H4 (cell line): Measurements from ENCODE around the gene NTF3. TPM values are rescaled to one million over a fixed set of nuclear protein-coding genes. Genes with fewer than 3 reads are reported as not detected.

ENCODE experiments used
- DNase-seq: peaks from one replicate; pipeline ENCODE4 v3.0.0-alpha.2; 2015; ENCODE audit warnings: low spot score
- total RNA-seq: library from RNA; depleted of rRNA; stranded (reverse); fragments of >200 nt; shearing (Covaris generic); gene quantifications from 2 replicates; pipeline ENCODE4 v1.2.3, GENCODE V29; 2014

Gene NTF3
- total RNA-seq, 1 experiment from 2014 or later: 4.1 TPM

GRCh38 chr12:5487948-5488625 lies 56.2 kb downstream of the NTF3 start:
- no peak for DNase-seq

- DNase-seq: no peak
These were observed 56.7 kb downstream of the NTF3 start for GRCh38 chr12:5488626-5488955.

GRCh38 chr12:5489017-5489416 lies 57.1 kb downstream of the NTF3 start:
- no peak for DNase-seq

GRCh38 chr12:5489760-5490406 lies 58.0 kb downstream of the NTF3 start:
- DNase-seq: no peak

GRCh38 chr12:5492562-5492961 lies 60.7 kb downstream of the NTF3 start:
- no peak for DNase-seq

- no peak for DNase-seq
These were observed 61.1 kb downstream of the NTF3 start for GRCh38 chr12:5493018-5493417.

GRCh38 chr12:5494343-5494742 lies 62.4 kb downstream of the NTF3 start:
- no peak for DNase-seq

GRCh38 chr12:5497329-5498053 lies 65.6 kb downstream of the NTF3 start:
- DNase-seq: no peak

- DNase-seq: no peak
These were observed 66.2 kb downstream of the NTF3 start for GRCh38 chr12:5498076-5498475.

GRCh38 chr12:5498806-5499205 lies 66.9 kb downstream of the NTF3 start:
- DNase-seq: no peak

GRCh38 chr12:5499566-5500330 lies 67.8 kb downstream of the NTF3 start:
- DNase-seq: no peak

- DNase-seq: no peak
These were observed 68.4 kb downstream of the NTF3 start for GRCh38 chr12:5500331-5500659.

- DNase-seq: no peak
These were observed 71.9 kb downstream of the NTF3 start for GRCh38 chr12:5503774-5504173.

- DNase-seq: no peak
These were observed 73.2 kb downstream of the NTF3 start for GRCh38 chr12:5505116-5505515.

- DNase-seq: no peak
These were observed 73.8 kb downstream of the NTF3 start for GRCh38 chr12:5505751-5506150.

GRCh38 chr12:5506295-5506694 lies 74.4 kb downstream of the NTF3 start:
- DNase-seq: no peak

GRCh38 chr12:5506821-5507231 lies 74.9 kb downstream of the NTF3 start:
- DNase-seq: no peak

GRCh38 chr12:5507401-5507935 lies 75.6 kb downstream of the NTF3 start:
- no peak for DNase-seq

GRCh38 chr12:5507944-5508343 lies 76.0 kb downstream of the NTF3 start:
- DNase-seq: no peak

GRCh38 chr12:5509102-5509501 lies 77.2 kb downstream of the NTF3 start:
- DNase-seq: no peak

GRCh38 chr12:5509557-5509956 lies 77.6 kb downstream of the NTF3 start:
- DNase-seq: no peak

- DNase-seq: no peak
These were observed 78.4 kb downstream of the NTF3 start for GRCh38 chr12:5510251-5510805.
